Esophagus (tissue), 2 donors: ENCODE measurements around the gene NBAS. TPM values are rescaled to one million over a fixed set of nuclear protein-coding genes. Genes with fewer than 3 reads are reported as not detected.

ENCODE experiments used
- H3K27ac ChIP-seq, 2 donors: one replicate each; pipeline ENCODE4 v1.5.1; 2013; ENCODE audit warnings: low read depth in 2 of 2, mild to moderate bottlenecking in 2 of 2, inconsistent platforms in 1 of 2, low read length in 1 of 2, moderate library complexity in 1 of 2
- H3K27me3 ChIP-seq, 2 donors: one replicate each; pipeline ENCODE4 v1.6.1; 2013; ENCODE audit warnings: low read length in 2 of 2, control low read depth in 1 of 2, mild to moderate bottlenecking in 1 of 2; ENCODE audit not compliant: insufficient read depth in 2 of 2, control insufficient read depth in 1 of 2
- H3K36me3 ChIP-seq, 2 donors: one replicate each; pipeline ENCODE4 v1.6.1; 2013; ENCODE audit warnings: low read length in 1 of 2; ENCODE audit not compliant: control insufficient read depth in 2 of 2, insufficient read depth in 2 of 2
- H3K4me1 ChIP-seq, 2 donors: one replicate each; pipeline ENCODE4 v1.6.1; 2013; ENCODE audit warnings: low read length in 1 of 2; ENCODE audit not compliant: control insufficient read depth in 2 of 2, insufficient read depth in 2 of 2
- H3K4me3 ChIP-seq, 2 donors: one replicate each; pipeline ENCODE4 v1.5.1; 2013; ENCODE audit warnings: low read length in 2 of 2, mild to moderate bottlenecking in 2 of 2, low read depth in 1 of 2, moderate library complexity in 1 of 2
- H3K9me3 ChIP-seq, 2 donors: one replicate each; pipeline ENCODE4 v1.6.1; 2013; ENCODE audit warnings: mild to moderate bottlenecking in 2 of 2, low read depth in 1 of 2, low read length in 1 of 2, moderate library complexity in 1 of 2; ENCODE audit not compliant: control insufficient read depth in 2 of 2, insufficient read depth in 1 of 2
- WGBS, 2 donors: extraction: QIAGEN DNeasy Blood & Tissue Kit; methylation state at CpG; one replicate each; pipeline ENCODE4 v1.1.7; 2013; 5-methylcytosine and 5-hydroxymethylcytosine counted together
- polyA plus RNA-seq, 2 donors: library from polyadenylated mRNA; stranded (reverse); fragments of 200-250 nt; gene quantifications; one replicate each; pipeline ENCODE4 v1.2.3, GENCODE V29; 2013
- donor health status: healthy with polysubstance abuse.
- donor health status: Bipolar disorder and iron deficiency.

Gene NBAS
- polyA plus RNA-seq, 2 donors = 13.8 to 15.0 TPM

- H3K27me3 ChIP-seq = no peaks in the 10 kb centered on the region
- H3K4me3 ChIP-seq = no peak overlapping the region
- WGBS, 2 donors = 89 to 93% methylated on average over 3 of the region's 3 CpGs
- no peaks in the 10 kb centered on the region for H3K9me3 ChIP-seq
- no peak overlapping the region for H3K27ac ChIP-seq
- no peaks in the 10 kb centered on the region for H3K36me3 ChIP-seq
- no peaks in the 10 kb centered on the region for H3K4me1 ChIP-seq
Measured at GRCh38 chr2:15198051-15198450, 363.1 kb downstream of the NBAS start.

- H3K4me1 ChIP-seq = no peaks in the 10 kb centered on the region
- no peak overlapping the region for H3K4me3 ChIP-seq
- H3K27me3 ChIP-seq = no peaks in the 10 kb centered on the region
- no peaks in the 10 kb centered on the region for H3K9me3 ChIP-seq
- H3K36me3 ChIP-seq = no peaks in the 10 kb centered on the region
- 84 to 89% methylated on average over 4 of the region's 4 CpGs for WGBS, 2 donors
- no peak overlapping the region for H3K27ac ChIP-seq
Measured at GRCh38 chr2:15195813-15196212, 365.3 kb downstream of the NBAS start.

DNA sequence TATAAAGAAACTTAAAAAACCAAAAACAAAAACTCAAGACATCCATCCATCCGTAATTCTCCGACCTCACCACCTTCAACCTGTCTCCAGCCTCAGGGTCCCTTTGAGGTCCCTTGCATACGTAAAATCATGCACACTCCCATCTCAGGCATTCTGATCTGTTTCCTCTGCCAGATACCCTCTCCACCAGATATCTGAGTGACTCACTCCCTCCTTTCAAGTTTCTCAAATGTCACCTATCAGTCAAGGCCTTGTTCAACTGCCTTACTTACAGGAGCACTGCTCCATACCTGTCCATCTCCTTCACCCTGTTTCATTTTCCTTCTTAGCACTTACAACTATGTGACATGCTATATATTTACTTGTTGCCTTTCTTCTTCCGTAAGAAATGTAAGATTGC, 369.3 kb downstream of the NBAS start:
- no peaks in the 10 kb centered on the region for H3K27me3 ChIP-seq
- WGBS, 2 donors = 96% methylated on average over 4 of the region's 4 CpGs
- H3K4me1 ChIP-seq = no peaks in the 10 kb centered on the region
- H3K4me3 ChIP-seq = no peak overlapping the region
- H3K36me3 ChIP-seq = peaks cover 0 to 4% of the 10 kb centered on the region in 2 donors
- no peak overlapping the region for H3K27ac ChIP-seq
- H3K9me3 ChIP-seq = no peaks in the 10 kb centered on the region

GRCh38 chr2:15189216-15189615, 371.9 kb downstream of the NBAS start:
- H3K36me3 ChIP-seq = peaks cover 2 to 9% of the 10 kb centered on the region in 2 donors
- H3K4me1 ChIP-seq = no peaks in the 10 kb centered on the region
- H3K9me3 ChIP-seq = no peaks in the 10 kb centered on the region
- WGBS, 2 donors = 72 to 74% methylated on average over 2 of the region's 2 CpGs
- H3K27ac ChIP-seq = no peak overlapping the region
- H3K4me3 ChIP-seq = no peak overlapping the region
- no peaks in the 10 kb centered on the region for H3K27me3 ChIP-seq

- WGBS, 2 donors = 88 to 93% methylated on average over 2 of the region's 2 CpGs
- peaks cover 2 to 9% of the 10 kb centered on the region in 2 donors for H3K36me3 ChIP-seq
- H3K9me3 ChIP-seq = no peaks in the 10 kb centered on the region
- H3K27me3 ChIP-seq = no peaks in the 10 kb centered on the region
- H3K4me3 ChIP-seq = no peak overlapping the region
- no peak overlapping the region for H3K27ac ChIP-seq
- H3K4me1 ChIP-seq = no peaks in the 10 kb centered on the region
Measured at GRCh38 chr2:15187702-15188101, 373.4 kb downstream of the NBAS start.

DNA sequence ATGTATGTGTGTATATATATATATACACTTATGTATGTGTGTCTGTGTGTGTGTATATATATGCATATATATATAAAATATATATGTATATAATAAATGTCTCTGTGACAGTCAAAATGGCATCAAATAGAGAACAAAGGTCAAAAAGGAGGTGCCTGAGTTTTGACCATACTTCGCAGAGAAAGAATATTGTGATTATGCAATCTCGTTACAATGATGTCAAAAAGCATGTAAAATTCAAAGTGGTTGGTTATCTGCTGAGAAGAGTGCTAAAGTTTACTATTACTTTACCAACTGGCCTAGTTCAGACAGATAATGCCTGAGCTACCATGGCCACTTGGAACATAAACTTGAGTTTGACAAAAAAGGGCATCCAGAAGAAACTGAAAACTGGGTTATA, 375.0 kb downstream of the NBAS start:
- Histone ChIP-seq H3K36me3 (peaks cover 2 to 9% of the 10 kb centered on the region in 2 donors), H3K4me1 (no peaks in the 10 kb centered on the region), H3K4me3 (no peak overlapping the region), H3K27me3 (no peaks in the 10 kb centered on the region), H3K9me3 (no peaks in the 10 kb centered on the region), H3K27ac (no peak overlapping the region)
- 97 to 98% methylated on average over 2 of the region's 2 CpGs for WGBS, 2 donors

DNA sequence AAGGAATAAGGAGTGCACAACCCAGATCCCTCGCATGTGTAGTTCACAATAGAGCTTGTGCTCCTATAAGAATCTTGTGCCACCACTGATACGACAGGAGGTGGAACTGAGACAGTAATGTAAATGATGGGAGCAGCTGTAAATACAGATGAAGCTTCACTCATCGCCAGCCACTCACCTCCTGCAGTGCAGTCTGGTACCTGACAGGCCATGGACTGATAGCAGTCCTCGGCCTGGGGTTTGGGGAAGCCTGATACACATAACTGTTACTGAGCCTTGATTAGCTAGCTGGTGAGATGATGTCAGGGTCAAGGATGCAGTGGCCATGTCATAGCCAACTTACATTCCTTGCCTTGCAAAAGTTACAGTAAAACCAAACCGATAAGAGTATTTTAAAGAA, 376.6 kb downstream of the NBAS start:
- H3K4me3 ChIP-seq = no peak overlapping the region
- H3K9me3 ChIP-seq = no peaks in the 10 kb centered on the region
- no peak overlapping the region for H3K27ac ChIP-seq
- WGBS, 2 donors = 95 to 96% methylated on average over 5 of the region's 5 CpGs
- H3K36me3 ChIP-seq = peaks cover 2 to 8% of the 10 kb centered on the region in 2 donors
- H3K27me3 ChIP-seq = no peaks in the 10 kb centered on the region
- H3K4me1 ChIP-seq = no peaks in the 10 kb centered on the region

DNA sequence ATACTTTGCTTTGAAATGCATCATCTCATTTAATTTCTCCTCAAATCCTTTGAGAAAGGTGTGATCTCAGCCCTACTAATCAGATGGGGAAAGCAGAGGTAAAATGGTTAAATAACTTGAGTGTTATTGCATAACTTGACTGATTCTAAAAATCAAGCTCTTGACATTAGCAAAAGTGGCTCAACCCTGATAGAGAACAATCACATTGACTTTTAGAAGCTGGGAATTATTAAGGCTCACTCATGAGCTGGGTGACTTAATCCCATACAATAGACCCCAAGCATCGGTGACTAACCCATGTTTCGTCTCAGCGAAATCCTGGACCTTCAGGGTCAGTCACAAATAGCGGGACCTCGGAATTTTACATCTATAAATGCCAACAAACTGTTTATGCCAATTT, 378.9 kb downstream of the NBAS start:
- H3K4me3 ChIP-seq = no peak overlapping the region
- H3K4me1 ChIP-seq = peaks cover 0 to 3% of the 10 kb centered on the region in 2 donors
- no peak overlapping the region for H3K27ac ChIP-seq
- WGBS, 2 donors = 94% methylated on average over 5 of the region's 5 CpGs
- peaks cover 2 to 8% of the 10 kb centered on the region in 2 donors for H3K36me3 ChIP-seq
- no peaks in the 10 kb centered on the region for H3K9me3 ChIP-seq
- no peaks in the 10 kb centered on the region for H3K27me3 ChIP-seq

GRCh38 chr2:15181092-15181745, 379.9 kb downstream of the NBAS start:
- Histone ChIP-seq H3K27ac (no peak overlapping the region), H3K27me3 (no peaks in the 10 kb centered on the region), H3K4me3 (no peak overlapping the region), H3K36me3 (peaks cover 2 to 8% of the 10 kb centered on the region in 2 donors), H3K4me1 (peaks cover 0 to 3% of the 10 kb centered on the region in 2 donors), H3K9me3 (no peaks in the 10 kb centered on the region)
- 62 to 74% methylated on average over 5 of the region's 5 CpGs for WGBS, 2 donors

- Histone ChIP-seq H3K27me3 (no peaks in the 10 kb centered on the region), H3K9me3 (no peaks in the 10 kb centered on the region), H3K36me3 (peaks cover 6 to 8% of the 10 kb centered on the region in 2 donors), H3K27ac (no peak overlapping the region), H3K4me1 (peaks cover 0 to 3% of the 10 kb centered on the region in 2 donors), H3K4me3 (no peak overlapping the region)
- WGBS, 2 donors = 93 to 97% methylated on average over 9 of the region's 9 CpGs
Measured at GRCh38 chr2:15180379-15180778, 380.8 kb downstream of the NBAS start.
